ENCODE measurements around the gene CDH12.
"Not testable (repeated sequence)": the region's sequence is repeated elsewhere in the genome, so short reads cannot be mapped to it uniquely, and the experiment has no call there.

GRCh38 chr5:22164910-22165748 lies 688.0 kb downstream of the CDH12 start:
- TF ChIP-seq, protein P1, sequence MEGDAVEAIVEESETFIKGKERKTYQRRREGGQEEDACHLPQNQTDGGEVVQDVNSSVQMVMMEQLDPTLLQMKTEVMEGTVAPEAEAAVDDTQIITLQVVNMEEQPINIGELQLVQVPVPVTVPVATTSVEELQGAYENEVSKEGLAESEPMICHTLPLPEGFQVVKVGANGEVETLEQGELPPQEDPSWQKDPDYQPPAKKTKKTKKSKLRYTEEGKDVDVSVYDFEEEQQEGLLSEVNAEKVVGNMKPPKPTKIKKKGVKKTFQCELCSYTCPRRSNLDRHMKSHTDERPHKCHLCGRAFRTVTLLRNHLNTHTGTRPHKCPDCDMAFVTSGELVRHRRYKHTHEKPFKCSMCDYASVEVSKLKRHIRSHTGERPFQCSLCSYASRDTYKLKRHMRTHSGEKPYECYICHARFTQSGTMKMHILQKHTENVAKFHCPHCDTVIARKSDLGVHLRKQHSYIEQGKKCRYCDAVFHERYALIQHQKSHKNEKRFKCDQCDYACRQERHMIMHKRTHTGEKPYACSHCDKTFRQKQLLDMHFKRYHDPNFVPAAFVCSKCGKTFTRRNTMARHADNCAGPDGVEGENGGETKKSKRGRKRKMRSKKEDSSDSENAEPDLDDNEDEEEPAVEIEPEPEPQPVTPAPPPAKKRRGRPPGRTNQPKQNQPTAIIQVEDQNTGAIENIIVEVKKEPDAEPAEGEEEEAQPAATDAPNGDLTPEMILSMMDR (IDR thresholded peaks at IDR 0.05) = not testable (repeated sequence)
- not testable (repeated sequence) for TF ChIP-seq CHD2 (IDR thresholded peaks at IDR 0.05; ENCODE audit: low read length, partially characterized antibody)
